Right lobe of liver (tissue), 6 donors: ENCODE results near the gene KCNN1. TPM values are rescaled to one million over a fixed set of nuclear protein-coding genes. Genes with fewer than 3 reads are reported as not detected.

ENCODE experiments used
- ATAC-seq, 4 donors: fragments of 200-7000 bp; cut with Tn5 transposase; one replicate each; pipeline ENCODE4 v1.9.1; 2020; ENCODE audit warnings: mild to moderate bottlenecking in 4 of 4, moderate library complexity in 4 of 4
- DNase-seq, 3 donors: peaks; one replicate each; pipeline ENCODE4 v3.0.0-alpha.2; 2020
- H3K27ac ChIP-seq, 3 donors: fragments of 200-600 bp; one replicate each; pipeline ENCODE4 v1.8.0; 2022
- H3K27me3 ChIP-seq, 2 donors: fragments of 200-600 bp; one replicate each; pipeline ENCODE4 v1.8.0; 2022
- H3K36me3 ChIP-seq, 4 donors: fragments of 200-600 bp; sonication (generic) in 1 of 4; one replicate each; pipeline versions ENCODE4 v1.5.1 to v1.8.0; 2017 to 2022; ENCODE audit warnings: control low read depth in 1 of 4
- H3K4me1 ChIP-seq, 4 donors: fragments of 200-600 bp; sonication (generic) in 1 of 4; one replicate each; pipeline versions ENCODE4 v1.5.1 to v1.8.0; 2017 to 2022; ENCODE audit warnings: control low read depth in 1 of 4
- H3K4me3 ChIP-seq, 3 donors: fragments of 200-600 bp; one replicate each; pipeline ENCODE4 v1.8.0; 2022
- H3K9me3 ChIP-seq, 4 donors: fragments of 200-600 bp; sonication (generic) in 1 of 4; one replicate each; pipeline versions ENCODE4 v1.5.1 to v1.8.0; 2017 to 2022; ENCODE audit warnings: control low read depth in 1 of 4
- CTCF ChIP-seq, 4 donors: fragments of 200-600 bp in 3 of 4; fragments of 450-650 bp in 1 of 4; IDR thresholded peaks; one replicate each; pipeline versions ENCODE4 v1.5.1 to v1.8.0; 2016 to 2022; ENCODE audit warnings: antibody characterized with exemption in 4 of 4, mild to moderate bottlenecking in 2 of 4
- POLR2A ChIP-seq: fragments of 450-650 bp; IDR thresholded peaks from one replicate; pipeline ENCODE4 v1.6.1; 2017; ENCODE audit warnings: antibody characterized with exemption, mild to moderate bottlenecking
- WGBS: methylation state at CpG from one replicate; pipeline ENCODE4 v1.1.6; 2018; ENCODE audit warnings: low coverage, low lambda C conversion rate; ENCODE audit not compliant: insufficient coverage; ENCODE audit errors: missing lambda C conversion rate; 5-methylcytosine and 5-hydroxymethylcytosine counted together
- intact Hi-C, 2 donors: fragments of 100-400 bp; cut with DNase I; formaldehyde crosslinking; loops; one replicate each; pipeline versions ENCODE4 v1.11.2 to v1.14.1; 2022
- total RNA-seq, 6 experiments: library from RNA; depleted of rRNA in 2 of 6; stranded (reverse); fragments of >200 nt in 2 of 6; fragmentation: NEBNext Ultra II Directional in 3 of 6; extraction: Animal tissue kit (Norgen Biotek cat#: 25700) in 3 of 6; gene quantifications; one replicate each; pipeline versions ENCODE4 v1.1.0 to v1.2.4, GENCODE V29; 2016 to 2023
- donor health status: DM: no; HTN: yes; CAD: no.
- donor health status: DM: no; HTN: no; CAD: no.
- donor health status: DM: no; HTN: no; CAD: no.
- donor health status: DM: no; HTN: yes; CAD: no.
- donor health status: DM: no; HTN: yes; CAD: no.

Gene KCNN1
- total RNA-seq, 6 experiments from 2014 or later = not detected

GRCh38 chr19:17967257-17968051 lies 547 bp downstream of the KCNN1 start:
- no peaks in the 10 kb centered on the region for H3K36me3 ChIP-seq
- intact Hi-C loops = no loop called here
- no peak overlapping the region for H3K4me3 ChIP-seq
- H3K9me3 ChIP-seq = no peaks in the 10 kb centered on the region
- H3K27ac ChIP-seq = no peak overlapping the region
- WGBS = 3% methylated on average over 12 of the region's 35 CpGs
- H3K4me1 ChIP-seq = no peaks in the 10 kb centered on the region
- H3K27me3 ChIP-seq = peaks cover 0 to 6% of the 10 kb centered on the region in 2 donors
- ATAC-seq (no peak), DNase-seq (no peak)
- TF ChIP-seq CTCF (IDR thresholded peaks at IDR 0.05) (no peak), POLR2A (no peak)

GRCh38 chr19:17968362-17968761 lies 1.5 kb downstream of the KCNN1 start:
- ATAC-seq = no peak
- Histone ChIP-seq H3K9me3 (no peaks in the 10 kb centered on the region), H3K36me3 (no peaks in the 10 kb centered on the region), H3K27ac (no peak overlapping the region), H3K4me1 (no peaks in the 10 kb centered on the region), H3K27me3 (peaks cover 0 to 6% of the 10 kb centered on the region in 2 donors), H3K4me3 (no peak overlapping the region)
- no peak for DNase-seq
- TF ChIP-seq CTCF (IDR thresholded peaks at IDR 0.05) = no peak
- no peak for TF ChIP-seq POLR2A
- WGBS = 80% methylated on average over 2 of the region's 4 CpGs
- intact Hi-C loops = no loop called here

- intact Hi-C loops = no loop called here
- peaks cover 0 to 6% of the 10 kb centered on the region in 2 donors for H3K27me3 ChIP-seq
- 73% methylated on average over 10 of the region's 19 CpGs for WGBS
- no peaks in the 10 kb centered on the region for H3K36me3 ChIP-seq
- no peaks in the 10 kb centered on the region for H3K4me1 ChIP-seq
- no peak for DNase-seq
- H3K9me3 ChIP-seq = no peaks in the 10 kb centered on the region
- TF ChIP-seq POLR2A (no peak), CTCF (IDR thresholded peaks at IDR 0.05) (no peak)
- H3K27ac ChIP-seq = no peak overlapping the region
- no peak overlapping the region for H3K4me3 ChIP-seq
- no peak for ATAC-seq
Observed at GRCh38 chr19:17969096-17969792, 2.3 kb downstream of the KCNN1 start.

GRCh38 chr19:17972230-17972629 lies 5.3 kb downstream of the KCNN1 start:
- TF ChIP-seq POLR2A (no peak), CTCF (IDR thresholded peaks at IDR 0.05) (no peak)
- ATAC-seq (no peak), DNase-seq (no peak)
- intact Hi-C loops = no loop called here
- H3K36me3 ChIP-seq = no peaks in the 10 kb centered on the region
- H3K9me3 ChIP-seq = no peaks in the 10 kb centered on the region
- H3K4me1 ChIP-seq = no peaks in the 10 kb centered on the region
- H3K27ac ChIP-seq = no peak overlapping the region
- H3K4me3 ChIP-seq = no peak overlapping the region
- WGBS = 60% methylated on average over 1 of the region's 1 CpG
- H3K27me3 ChIP-seq = peaks cover 0 to 5% of the 10 kb centered on the region in 2 donors
